Testis (tissue), 2 donors: ENCODE results near the gene IFIT1.

Experiments used
- POLR2A ChIP-seq: fragments of 450-650 bp; IDR thresholded peaks from one replicate; pipeline ENCODE4 v1.6.1; 2017; ENCODE audit warnings: antibody characterized with exemption, mild to moderate bottlenecking, moderate library complexity
- TF ChIP-seq, protein P1 (sequence below), 3 experiments: fragments of 450-650 bp in 2 of 3; fragments of 200-600 bp in 1 of 3; sonication (generic) in 1 of 3; IDR thresholded peaks; one replicate each; pipeline ENCODE4 v1.5.1; 2016 to 2019; ENCODE audit warnings: antibody characterized with exemption in 3 of 3, mild to moderate bottlenecking in 2 of 3, moderate library complexity in 1 of 3

DNA sequence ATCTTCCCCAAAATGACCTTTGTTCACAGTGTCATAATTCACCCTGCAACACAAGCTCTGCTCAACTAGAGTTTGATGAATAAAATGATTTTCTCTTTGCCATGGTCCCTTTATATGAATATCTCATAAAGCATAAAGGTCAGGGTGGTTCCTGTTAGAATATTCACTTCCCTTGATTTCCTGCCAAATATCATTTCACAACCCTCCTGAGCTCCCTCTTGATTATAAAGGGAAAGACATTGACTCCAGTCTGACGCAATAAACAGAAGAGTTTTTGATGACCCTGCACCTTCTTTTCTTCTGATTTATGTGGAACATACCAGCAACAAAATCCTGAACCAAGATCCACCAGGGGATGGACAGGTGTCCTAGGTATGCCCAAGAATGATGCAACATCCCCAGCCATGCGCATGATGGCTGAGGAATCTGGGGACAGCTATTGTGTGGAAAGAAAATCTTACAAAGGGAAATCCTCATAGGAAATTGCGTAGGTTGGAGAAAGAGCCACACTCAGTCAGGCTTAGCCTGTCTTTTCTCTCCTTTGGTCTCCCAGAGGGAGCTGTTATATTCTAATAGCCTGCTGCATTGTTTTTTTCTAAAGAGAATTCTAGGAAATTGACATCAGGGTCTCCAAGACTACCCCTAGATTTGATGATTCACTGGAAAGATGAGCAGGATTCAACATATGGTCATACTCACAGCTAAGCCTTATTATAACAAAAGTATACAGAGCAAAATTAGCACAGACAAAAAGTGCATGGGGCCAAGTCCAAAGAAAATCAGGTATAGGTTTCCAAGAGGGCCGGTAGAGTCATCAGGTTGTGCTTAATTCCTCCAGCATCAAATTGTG lies 45.8 kb upstream of the IFIT1 start:
- TF ChIP-seq, protein P1, sequence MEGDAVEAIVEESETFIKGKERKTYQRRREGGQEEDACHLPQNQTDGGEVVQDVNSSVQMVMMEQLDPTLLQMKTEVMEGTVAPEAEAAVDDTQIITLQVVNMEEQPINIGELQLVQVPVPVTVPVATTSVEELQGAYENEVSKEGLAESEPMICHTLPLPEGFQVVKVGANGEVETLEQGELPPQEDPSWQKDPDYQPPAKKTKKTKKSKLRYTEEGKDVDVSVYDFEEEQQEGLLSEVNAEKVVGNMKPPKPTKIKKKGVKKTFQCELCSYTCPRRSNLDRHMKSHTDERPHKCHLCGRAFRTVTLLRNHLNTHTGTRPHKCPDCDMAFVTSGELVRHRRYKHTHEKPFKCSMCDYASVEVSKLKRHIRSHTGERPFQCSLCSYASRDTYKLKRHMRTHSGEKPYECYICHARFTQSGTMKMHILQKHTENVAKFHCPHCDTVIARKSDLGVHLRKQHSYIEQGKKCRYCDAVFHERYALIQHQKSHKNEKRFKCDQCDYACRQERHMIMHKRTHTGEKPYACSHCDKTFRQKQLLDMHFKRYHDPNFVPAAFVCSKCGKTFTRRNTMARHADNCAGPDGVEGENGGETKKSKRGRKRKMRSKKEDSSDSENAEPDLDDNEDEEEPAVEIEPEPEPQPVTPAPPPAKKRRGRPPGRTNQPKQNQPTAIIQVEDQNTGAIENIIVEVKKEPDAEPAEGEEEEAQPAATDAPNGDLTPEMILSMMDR (IDR thresholded peaks at IDR 0.05) = no peak
- TF ChIP-seq POLR2A = no peak
